GM19025 (cell line): ENCODE results near the gene ZNF133.
"Not testable (repeated sequence)": the region's sequence is repeated elsewhere in the genome, so short reads cannot be mapped to it uniquely, and the experiment has no call there.

Source experiments
- ATAC-seq: cut with Tn5 transposase; IDR thresholded peaks from one replicate; pipeline ENCODE4 v1.9.1; 2021; ENCODE audit warnings: mild to moderate bottlenecking, low read depth, moderate library complexity; ENCODE audit not compliant: unreplicated experiment

Gene ZNF133

DNA sequence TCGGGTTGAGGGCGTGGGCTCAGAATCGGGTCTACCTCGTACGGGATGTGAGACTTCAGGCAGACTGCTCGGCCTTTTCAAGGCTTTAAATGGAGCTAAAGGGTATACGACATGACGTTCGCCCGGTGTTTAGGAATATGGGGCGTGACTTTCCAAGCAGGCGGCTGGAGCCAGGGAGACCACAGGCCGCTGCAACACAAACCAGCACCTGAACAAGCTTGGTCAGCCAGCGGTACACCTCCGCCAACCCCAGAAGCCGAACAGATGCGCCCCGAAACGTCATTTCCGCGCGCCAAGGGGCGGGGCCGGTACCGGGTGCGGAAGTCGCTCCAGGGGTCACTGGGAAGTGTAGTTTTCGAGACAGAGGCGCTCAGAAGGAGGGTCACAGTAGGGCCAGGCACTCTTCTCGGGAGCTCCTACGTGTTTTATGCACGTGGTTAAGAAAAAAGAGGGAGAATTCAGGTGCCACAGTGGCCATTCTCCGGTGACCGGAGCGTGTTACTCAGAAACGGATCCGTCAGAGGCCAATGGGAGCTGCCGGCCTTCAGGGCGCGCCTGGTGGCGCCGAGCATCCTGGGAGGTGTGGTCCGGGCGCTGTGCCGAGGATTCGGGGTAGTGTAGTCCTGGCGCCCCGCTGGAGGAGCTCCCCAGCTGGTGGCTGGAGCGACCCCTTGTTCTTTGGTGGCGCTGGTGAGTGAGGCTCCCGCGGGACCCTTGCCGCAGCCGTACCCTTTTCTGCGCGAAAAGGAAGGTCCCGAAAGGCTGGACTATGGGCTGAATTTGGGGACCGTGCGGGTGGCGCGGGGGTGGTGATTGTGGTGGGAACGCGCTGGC lies at the start of gene ZNF133:
Gene ZNF133, plus strand, starts transcription at position 613 of the 834 bp plus-strand sequence. CDS start 17,160 bp downstream, outside the sequence.
- peak; percentile 97 for ATAC-seq

DNA sequence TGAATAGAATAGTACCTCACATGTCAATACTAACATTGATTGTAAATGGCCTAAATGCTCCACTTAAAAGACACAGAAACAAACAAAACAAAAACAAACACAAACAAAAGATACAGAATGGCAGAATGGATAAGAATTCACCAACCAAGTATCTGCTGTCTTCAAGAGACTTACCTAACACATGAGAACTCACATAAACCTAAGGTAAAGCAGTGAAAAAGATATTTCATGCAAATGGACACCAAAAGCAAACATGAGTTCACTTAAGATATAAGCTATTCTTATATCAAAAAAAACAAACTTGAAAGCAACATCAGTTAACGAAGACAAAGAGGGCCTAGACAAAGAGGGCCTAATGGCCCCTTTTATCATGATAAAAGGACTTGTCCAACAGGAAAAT lies 47.3 kb upstream of the ZNF133 start:
- no peak for ATAC-seq

DNA sequence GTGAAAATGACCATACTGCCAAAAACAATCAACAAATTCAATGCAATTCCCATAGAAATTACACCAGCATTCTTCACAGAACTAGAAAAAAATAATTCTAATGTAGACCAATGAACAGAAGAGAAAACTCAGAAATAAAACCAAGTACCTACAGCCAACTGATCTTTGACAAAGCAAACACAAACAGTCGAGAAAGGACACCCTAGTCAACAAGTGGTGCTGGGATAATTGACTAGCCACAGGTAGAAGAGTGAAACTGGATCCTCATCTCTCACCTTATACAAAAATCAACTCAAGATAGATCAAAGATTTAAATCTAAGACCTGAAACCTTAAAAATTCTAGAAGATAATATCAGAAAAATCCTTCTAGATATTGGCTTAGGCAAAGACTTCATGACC lies 44.5 kb upstream of the ZNF133 start:
- no peak for ATAC-seq

DNA sequence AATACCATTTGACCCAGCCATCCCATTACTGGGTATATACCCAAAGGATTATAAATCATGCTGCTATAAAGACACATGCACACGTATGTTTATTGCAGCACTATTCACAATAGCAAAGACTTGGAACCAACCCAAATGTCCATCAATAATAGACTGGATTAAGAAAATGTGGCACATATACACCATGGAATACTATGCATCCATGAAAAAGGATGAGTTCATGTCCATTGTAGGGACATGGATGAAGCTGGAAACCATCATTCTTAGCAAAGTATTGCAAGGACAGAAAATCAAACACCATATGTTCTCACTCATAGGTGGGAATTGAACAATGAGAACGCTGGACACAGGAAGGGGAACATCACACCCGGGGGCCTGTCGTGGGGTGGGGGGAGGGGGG lies 39.8 kb upstream of the ZNF133 start:
- not testable (repeated sequence) for ATAC-seq

DNA sequence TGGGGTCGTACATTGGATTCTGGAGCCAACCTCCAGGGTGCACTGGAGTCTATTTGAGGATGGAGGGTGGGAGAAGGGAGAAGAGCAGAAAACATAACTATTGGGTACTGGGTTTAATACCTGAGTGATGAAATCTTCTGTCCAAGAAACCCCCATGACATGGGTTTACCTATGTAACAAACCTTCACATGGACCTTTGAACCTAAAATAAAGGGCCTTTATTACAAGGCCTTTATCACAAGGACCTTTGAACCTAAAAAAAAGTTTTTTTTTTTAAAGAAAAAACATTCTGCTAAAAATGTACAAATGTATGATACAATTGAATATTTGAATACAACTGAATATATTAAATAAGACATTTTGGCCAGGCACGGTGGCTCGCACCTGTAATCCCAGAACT lies 38.1 kb upstream of the ZNF133 start:
- ATAC-seq: no peak

DNA sequence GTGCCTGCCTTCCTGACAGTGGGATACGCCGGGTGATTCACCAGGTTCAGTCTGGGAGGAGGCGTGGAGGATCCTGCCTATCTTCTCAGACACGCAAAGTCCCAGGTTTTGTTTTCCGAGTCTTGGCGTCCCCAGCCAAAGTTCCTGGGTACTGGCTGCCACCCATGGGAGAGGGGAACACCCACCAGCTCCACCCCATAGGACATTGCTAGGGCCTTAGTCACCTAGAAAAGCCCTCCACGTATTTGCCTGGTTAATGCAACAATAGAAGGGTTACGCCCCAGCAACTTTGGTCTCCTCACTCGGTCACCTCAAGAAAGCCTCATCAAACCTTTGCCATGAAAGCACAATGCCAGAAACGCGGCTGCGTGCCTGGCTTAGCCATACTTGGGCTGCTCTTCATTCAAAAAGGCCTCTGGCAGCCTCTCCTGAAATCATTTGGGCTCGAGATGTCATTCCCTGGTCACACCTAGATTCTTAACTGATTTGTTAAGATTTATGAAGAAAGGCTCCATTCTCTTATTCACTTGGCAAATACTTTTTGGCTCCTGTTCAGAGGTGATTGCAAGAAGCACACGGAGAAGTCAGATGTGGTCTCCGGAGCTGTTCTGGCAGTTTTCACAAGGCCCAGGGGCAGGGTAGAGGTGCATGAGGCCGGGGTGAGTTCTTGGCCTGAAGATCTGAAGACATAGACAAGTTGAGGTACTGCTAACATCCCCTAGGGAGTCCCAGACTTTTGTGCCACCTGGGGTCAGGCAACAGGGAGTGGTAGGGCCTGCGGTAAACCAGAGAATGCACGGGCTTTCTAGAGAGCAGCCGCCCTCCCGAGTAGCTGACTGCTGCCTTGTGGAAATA lies 35.5 kb upstream of the ZNF133 start:
- no peak for ATAC-seq

DNA sequence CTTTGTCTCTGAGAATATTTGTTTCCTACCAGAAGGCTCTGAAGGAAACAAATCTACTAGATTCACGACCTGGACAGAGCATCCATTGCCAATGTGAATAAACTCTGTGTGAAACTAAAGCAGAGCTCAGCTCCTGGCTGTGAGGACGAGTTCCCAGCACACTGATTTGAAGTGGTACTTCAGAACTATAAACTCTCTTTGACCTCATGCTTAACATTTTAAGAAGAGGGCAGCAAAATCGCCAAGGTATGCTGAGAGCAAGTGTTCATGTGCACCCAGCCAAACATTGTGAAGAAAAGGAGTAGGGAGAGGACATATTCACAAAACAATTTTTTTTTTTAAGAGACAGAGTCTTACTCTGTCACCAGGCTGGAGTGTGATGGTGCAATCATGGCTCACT lies 33.7 kb upstream of the ZNF133 start:
- ATAC-seq: no peak

DNA sequence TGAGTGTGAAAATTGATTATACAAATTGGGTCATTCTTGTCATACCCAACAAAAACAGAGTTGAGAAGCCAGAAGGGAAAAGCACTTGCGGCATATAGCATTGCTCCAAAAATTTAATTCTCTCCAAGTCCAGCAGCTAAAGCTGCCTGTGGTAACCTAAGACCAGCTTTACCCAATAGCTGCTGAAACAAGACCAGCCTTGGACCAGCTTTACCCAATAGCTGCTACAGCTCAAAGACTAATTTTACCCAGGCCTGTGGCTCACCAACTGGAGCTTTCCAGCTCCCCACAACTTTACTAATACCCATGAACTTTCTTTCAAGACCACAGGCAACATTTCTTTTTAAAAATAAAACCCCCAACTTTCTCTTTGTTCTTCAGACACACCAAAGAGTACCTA lies 32.8 kb upstream of the ZNF133 start:
- no peak for ATAC-seq

DNA sequence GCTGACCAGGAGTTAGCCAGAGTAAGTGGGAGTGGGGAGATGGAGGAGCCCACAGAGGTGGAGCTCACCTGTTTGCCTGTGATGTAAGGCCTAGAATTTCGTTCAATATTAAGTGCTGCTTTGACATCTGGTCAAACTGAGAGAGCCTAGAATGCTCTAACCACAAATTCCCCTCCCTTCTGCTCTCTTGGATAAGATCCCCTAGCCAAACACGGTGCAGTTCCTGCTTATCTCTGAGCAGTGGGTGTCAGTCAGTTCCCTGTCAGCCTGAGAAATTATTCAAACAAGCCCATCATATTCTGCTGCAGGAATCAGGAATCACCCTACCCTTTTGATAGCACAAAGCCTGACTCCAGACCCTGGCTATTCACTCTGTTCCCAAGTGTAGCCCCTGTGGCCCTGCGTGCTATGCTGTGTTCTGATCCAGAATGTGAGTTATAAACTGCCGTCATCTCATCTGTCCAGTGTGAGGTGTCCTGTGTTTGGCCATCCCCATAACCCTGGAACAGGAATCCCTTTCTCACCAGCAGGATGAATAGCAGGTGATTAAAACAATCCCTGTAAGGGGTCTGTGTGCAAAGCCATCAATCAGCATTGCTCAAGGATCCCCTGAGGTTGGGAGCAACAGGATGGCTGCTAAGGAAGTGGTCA lies 31.8 kb upstream of the ZNF133 start:
- no peak for ATAC-seq

DNA sequence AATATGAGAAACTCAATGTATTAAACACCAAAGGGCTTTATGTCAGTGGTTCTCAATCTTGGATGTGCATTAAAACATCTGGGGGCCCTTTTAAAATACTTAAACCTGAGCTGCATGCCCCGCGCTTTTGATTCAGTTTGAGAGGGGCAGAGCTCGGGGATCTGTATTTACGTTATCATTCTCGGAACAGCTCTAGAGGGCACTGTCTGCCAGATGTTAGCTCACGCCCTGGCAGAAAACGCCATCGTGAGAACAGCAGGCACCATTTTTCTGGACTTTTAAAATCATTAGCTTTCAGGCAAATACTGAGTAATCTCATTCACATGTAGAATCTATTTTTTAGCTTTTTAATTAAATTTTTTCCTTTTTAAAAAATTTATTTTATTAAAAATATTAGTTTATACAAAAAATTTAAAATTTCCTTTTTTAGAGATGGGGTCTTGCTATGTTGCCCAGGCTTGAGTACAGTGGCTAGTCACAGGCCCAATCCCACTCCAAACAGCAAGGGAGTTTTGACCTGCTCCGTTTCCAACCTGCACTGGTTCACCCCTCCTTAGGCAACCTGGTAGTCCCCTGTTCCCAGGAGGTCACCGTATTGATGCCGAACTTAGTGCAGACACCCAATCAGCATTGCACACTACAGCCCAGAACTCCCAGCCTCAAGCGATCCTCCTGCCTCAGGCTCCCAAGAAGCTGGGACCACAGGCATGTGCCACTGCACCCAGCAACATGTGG lies 30.0 kb upstream of the ZNF133 start:
- no peak for ATAC-seq

DNA sequence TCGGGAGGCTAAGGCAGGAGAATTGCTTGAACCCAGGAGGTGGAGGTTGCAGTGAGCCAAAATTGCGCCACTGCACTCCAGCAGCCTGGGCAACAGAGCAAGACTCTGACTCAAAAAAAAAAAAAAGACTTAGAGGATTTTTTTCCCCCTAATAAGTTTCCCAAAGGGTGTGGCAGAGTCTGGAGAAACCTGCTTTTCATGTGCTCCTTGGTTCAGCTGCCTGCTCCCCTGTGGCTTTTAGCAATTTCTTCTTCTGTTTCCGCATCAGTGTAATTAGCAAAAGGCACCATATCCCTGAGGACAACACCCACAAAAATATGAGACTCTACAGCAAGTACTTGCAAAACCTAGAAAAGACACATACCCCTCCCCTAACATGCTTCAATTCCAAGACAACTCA lies 28.6 kb upstream of the ZNF133 start:
- no peak for ATAC-seq

DNA sequence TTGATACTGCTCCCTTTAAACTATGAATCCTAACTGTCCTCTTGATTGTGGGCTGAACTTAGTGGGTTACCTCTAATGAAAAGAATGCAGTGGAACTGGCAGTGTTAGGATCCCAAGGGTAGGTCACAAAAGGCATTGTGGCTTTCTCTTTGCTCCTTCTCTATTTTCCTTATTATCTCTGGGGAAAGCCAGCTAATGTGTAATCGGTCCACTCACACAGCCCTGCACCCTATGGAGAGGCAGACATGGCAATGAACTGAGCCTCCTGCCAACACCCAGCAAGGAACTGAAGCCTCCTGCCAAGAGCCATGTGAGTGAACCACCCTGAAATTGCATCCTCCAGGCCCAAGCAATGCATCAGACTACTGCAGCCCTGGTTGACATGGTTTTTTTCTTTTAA lies 24.6 kb upstream of the ZNF133 start:
- ATAC-seq: no peak

DNA sequence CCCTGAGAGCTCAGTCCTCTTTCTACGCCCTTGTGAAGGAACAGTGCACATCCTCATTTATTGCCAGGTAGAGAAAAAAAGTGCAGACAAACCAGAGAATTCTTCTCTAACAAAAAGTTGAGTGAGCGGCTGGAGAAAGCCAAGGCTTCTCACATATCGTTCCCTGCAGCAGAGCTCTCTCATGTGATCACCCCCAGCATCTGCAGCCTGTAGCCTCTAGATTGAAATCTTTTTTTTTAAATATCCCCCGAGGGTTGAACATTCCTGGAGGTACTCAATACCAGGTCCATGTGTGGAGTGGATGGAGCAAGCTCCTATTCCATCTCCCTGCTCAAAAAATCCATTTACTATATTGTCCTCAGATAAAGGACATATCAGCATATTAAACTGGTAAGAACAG lies 22.9 kb upstream of the ZNF133 start:
- ATAC-seq: no peak

DNA sequence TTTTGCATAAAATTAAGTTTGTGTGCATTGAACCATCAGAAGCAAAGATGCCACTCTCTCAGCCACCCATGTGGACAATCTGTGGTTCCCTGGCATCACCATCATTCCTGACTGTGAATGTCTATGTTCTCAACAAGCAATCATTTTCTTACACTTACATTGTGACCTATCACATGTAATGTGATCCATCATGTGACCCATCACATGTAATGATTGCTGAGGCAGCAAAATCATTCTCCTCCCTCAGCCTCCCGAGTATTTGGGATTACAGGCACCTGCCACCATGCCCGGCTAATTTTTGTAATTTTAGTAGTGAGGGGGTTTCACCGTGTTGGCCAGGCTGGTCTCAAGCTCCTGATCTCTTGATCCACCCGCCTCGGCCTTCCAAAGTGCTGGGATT lies 22.0 kb upstream of the ZNF133 start:
- no peak for ATAC-seq

DNA sequence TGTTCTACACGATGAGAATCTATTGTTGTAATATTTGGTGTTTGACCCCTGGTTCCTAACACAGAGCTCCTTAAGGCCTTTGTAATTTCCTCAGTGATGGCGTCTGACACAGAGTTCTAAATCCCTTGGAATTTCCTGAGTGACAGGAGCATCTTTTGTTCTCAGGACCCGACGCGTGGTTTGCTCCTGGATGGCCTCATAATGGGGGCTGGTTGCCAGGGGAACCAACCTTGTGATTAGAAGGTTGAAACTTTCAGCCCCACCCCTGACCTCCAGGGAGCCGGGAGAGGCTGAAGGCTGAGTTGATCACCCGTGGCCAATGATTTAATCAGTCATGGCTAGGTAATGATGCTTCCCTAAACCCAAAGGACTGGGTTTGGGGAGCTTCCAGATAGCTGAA lies 20.5 kb upstream of the ZNF133 start:
- no peak for ATAC-seq

DNA sequence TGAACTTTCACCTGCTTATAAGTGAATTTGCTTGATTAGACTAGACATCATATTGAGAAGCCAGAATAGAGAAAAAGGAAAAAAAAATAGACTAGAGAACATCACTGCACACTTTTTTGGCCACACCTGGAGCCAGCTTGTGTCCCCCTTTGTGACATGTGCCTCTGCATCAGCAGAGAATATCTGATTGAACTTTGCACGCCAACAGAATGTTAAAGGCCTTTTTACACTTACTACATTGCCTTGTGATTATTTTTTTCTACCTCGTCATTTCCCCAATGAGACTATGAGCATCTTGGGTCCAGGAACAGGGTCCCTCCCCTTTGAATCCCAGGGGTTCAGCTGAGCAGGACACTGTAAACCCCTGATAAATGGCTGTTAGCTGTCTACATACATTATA lies 17.2 kb upstream of the ZNF133 start:
- no peak for ATAC-seq

DNA sequence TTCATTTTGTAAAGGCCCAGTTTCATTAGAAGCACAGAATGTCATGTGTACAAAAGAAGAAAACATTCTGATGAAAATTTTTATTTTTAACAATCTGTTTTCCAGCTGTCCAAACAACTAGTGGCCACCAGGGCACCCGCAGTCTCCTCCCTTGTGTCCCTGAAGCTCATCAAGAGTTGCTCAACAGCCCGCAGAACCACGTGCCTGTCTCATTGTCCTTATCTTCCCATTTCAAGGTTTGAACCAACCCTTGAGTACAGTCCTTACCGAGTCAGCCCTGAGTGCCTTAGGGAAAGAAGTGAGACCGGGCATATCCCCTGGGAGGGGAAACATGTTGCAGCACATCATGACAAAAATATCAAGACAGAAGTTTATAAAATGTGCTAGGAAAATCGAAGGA lies 15.9 kb upstream of the ZNF133 start:
- no peak for ATAC-seq

DNA sequence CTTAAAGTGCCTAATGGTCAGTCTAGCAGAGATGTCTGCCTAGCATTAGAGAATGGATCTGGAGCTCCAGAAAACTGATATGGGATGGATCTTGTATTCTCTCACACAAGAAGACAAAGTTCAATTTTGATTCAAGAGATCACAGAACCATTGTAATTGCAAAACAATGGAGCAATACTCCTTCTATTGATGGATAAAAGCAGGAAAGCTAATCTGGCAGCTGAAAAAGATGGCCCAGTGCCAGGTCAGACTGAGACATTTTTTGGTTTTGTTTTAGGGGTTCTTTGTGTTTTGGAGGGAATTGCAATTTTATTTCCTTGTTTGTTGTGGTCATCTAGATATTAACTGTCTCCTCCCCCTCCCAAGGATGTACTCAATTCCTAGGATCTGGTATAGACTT lies 14.6 kb upstream of the ZNF133 start:
- no peak for ATAC-seq

DNA sequence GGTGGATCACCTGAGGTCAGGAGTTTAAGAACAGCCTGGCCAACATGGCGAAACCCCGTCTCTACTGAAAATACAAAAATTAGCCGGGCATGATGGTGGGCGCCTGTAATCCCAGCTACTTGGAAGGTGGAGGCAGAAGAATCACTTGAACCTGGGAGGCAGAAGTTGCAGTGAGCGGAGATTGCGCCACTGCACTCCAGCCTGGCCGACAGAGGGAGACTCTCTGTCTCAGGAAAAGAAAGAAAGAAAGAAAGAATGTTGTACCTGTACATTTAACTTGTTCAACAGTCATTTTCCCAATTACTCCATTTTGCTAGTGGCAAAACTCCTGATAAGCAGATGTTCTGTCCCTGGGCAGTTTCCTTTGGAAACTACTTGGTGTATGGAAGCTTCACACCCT lies 12.4 kb upstream of the ZNF133 start:
- not testable (repeated sequence) for ATAC-seq

DNA sequence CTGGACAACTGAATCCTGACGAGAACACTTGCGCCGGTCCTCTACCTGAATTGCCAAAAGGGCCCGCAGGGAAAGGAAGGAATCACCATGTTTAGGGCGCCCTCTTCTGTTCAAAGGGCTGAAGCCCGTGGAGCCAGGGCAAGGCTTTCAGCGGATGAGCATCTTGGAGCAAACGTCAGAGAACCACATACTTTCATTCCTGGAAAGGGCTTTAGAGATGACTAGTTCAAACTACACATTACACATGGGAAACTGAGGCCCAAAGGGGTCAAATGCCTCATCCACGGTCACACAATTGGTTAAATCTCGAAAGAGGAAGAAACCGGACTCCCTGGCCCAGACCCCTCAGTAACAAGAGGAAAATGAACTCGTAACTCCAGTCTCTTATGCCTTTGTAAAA lies 11.5 kb upstream of the ZNF133 start:
- no peak for ATAC-seq

DNA sequence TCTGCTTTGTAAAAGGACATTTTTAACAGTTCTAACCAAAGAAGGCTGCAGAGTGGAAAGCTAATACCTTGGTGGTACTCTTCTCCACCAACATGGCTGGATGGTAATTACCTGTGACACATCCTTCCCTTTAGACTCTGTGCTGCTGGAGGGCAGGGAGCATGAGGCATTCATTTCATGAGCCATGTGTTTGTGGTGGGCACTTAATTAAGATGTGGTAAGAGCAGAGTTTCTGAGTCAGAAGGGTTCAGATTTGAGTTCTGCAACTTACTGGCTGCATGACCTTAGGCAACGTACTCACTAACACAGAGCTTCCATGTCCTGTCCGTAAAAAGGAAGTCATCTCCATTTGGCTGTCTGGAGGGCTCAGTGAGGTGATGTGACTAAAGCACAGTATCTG lies 9.1 kb upstream of the ZNF133 start:
- no peak for ATAC-seq
